ENCODE results near the gene ANKZF1.
"Not testable (repeated sequence)": the region's sequence is repeated elsewhere in the genome, so short reads cannot be mapped to it uniquely, and the experiment has no call there.

Gene ANKZF1, protein sequence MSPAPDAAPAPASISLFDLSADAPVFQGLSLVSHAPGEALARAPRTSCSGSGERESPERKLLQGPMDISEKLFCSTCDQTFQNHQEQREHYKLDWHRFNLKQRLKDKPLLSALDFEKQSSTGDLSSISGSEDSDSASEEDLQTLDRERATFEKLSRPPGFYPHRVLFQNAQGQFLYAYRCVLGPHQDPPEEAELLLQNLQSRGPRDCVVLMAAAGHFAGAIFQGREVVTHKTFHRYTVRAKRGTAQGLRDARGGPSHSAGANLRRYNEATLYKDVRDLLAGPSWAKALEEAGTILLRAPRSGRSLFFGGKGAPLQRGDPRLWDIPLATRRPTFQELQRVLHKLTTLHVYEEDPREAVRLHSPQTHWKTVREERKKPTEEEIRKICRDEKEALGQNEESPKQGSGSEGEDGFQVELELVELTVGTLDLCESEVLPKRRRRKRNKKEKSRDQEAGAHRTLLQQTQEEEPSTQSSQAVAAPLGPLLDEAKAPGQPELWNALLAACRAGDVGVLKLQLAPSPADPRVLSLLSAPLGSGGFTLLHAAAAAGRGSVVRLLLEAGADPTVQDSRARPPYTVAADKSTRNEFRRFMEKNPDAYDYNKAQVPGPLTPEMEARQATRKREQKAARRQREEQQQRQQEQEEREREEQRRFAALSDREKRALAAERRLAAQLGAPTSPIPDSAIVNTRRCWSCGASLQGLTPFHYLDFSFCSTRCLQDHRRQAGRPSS

GRCh38 chr2:219229305-219230058 is at the start of gene ANKZF1, which contains the start of gene ATG9A:
Gene ANKZF1, plus strand, starts transcription at chr2:219229806. Its CDS starts 452 bp downstream, at chr2:219230258.
Gene ATG9A, minus strand, starts transcription at chr2:219229636. Its CDS starts 1,612 bp downstream, at chr2:219228024.
- DNase-seq, result peak; percentile 79 to 99 (median 98)

DNA sequence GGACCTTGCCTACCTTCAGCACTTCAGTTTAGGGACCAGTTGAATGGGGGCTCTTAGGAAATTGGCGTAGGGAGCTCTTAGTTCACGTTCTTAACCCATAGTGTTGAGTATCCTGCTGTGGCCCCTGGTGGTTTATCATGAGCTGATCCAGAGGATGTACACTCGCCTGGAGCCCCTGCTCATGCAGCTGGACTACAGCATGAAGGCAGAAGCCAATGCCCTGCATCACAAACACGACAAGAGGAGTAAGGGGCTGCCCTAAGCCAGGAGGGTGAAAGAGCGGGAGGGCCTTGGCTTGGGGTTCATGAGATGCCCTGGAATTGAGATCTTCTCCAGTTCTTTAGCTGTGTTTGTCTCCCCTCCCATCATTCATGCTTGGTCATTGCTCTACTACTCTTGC is 48.6 kb upstream of the ANKZF1 start:
- no peak for DNase-seq

DNA sequence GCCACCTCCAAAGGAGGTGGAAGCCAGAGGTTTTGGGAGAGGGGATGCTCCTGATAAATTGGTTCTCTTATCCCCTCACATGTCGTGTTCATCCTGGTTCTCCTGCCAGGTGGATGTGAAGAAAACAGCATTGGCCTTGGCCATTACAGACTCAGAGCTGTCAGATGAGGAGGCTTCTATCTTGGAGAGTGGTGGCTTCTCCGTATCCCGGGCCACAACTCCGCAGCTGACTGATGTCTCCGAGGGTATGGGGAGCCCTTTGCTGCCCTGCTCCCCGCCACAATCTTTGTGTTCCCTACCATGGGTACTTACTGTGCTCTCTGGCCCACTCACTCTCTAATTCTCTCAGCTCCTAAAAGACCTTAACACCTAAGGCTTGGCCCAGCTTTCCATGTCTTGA is 48.1 kb upstream of the ANKZF1 start:
- no peak for DNase-seq

- no peak for DNase-seq
Observed at GRCh38 chr2:219182331-219183150, 47.1 kb upstream of the ANKZF1 start.

GRCh38 chr2:219183151-219183772 is 46.3 kb upstream of the ANKZF1 start:
- no peak for DNase-seq

GRCh38 chr2:219184121-219184520 is 45.5 kb upstream of the ANKZF1 start:
- no peak for DNase-seq

- DNase-seq, result no peak
Observed at GRCh38 chr2:219186754-219187456, 42.7 kb upstream of the ANKZF1 start.

GRCh38 chr2:219197388-219197787 is 32.2 kb upstream of the ANKZF1 start:
- DNase-seq, result no peak

DNA sequence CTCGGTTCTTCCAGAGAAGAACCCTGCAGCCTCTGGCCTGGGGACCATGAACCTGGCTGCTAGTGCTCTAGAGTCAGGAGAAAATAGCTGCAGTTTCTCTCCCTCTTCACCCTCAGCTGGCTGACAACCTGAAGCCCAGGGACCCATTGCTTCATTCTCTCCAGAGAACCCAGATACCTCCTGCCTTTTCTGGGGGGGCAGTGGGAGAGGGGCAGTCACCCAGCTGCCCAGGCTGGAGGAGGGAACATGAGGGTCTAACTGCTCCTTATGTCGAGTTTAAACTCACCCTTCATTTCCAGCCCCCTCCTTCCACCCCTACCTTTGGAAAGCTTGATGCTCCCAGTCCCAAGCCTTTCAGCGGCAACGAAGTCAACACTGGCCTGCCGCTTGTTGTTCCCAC is 30.6 kb upstream of the ANKZF1 start:
- no peak for DNase-seq

DNA sequence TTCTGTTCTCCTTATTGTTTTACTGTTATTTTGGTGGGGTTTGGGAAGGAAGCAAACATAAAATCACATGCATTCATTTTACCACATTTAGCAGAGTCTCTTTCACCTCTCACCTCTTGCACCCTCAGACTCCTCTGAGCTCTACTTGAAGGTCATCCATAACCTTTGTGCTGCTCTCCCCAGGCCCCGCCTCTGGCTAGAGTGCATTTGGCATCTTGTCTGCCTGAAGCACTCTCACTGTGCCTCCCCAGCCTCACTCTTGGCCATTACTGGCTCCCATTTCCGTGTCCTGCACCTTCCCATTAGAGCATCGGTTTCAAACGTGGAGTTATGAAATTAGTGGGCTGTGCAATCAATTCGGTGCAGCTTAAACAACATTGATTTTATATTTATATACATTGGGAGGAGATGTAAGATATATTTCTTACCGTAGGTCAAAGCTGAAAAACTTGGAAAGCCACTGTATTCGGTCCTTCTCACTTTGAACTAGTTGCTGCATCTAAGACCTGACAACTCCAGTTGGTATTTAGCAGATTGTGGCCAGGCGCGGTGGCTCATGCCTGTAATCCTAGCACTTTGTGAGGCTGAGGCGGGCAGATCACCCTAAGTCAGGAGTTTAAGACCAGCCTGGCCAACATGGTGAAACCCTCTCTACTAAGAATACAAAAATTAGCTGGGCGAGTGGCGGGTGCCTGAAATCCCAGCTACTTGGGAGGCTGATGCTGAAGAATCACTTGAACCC is 30.0 kb upstream of the ANKZF1 start:
- no peak for DNase-seq

GRCh38 chr2:219200502-219201326 is 28.9 kb upstream of the ANKZF1 start:
- peak in 5 of 58 donors; percentile 10 to 29 (median 28) for DNase-seq

DNA sequence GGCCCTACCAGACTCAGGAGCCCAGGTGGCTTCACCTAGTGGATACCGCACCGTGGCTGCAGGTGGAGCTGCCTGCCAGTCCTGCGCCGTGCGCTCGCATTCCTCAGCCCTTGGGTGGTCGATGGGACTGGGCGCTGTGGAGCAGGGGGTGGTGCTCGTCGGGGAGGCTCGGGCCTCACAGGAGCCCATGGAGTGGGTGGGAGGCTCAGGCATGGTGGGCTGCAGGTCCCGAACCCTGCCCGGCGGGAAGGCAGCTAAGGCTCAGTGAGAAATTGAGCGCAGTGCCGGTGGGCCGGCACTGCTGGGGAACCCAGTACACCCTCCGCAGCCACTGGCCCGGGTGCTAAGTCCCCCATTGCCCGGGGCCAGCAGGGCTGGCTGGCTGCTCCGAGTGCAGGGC is 28.3 kb upstream of the ANKZF1 start:
- not testable (repeated sequence) for DNase-seq

DNA sequence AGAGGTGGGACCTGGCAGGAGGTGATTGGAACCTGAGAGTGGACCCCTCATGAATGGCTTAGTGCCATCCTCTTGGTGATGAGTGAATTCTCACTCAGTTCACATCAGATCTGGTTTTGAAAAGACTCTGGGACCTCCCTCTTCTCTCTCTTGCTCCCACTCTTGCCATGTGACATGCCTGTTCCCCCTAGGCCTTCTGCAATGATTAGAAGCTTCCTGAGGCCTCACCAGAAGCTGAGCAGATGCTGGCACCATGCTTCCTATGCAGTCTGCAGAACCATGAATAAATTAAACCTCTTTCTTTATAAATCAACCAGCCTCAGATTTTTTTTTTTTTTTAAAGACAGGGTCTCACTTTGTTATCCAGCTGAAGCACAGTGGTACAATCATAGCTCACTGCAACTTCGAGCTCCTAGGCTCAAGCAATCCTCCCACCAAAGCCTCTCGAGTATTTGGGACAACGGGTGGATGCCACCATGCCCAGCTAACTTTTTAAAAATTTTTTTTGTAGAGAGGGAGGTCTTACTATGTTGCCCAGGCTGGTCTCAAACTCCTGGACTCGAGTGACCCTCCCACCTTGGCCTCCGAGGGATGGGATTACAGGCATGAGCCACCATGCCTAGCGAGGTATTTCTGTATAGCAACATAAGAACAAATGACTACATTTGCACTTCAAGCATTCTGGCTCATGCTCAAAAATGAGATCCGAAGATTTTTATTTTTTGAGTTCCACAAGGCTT is 25.0 kb upstream of the ANKZF1 start:
- DNase-seq, result no peak

DNA sequence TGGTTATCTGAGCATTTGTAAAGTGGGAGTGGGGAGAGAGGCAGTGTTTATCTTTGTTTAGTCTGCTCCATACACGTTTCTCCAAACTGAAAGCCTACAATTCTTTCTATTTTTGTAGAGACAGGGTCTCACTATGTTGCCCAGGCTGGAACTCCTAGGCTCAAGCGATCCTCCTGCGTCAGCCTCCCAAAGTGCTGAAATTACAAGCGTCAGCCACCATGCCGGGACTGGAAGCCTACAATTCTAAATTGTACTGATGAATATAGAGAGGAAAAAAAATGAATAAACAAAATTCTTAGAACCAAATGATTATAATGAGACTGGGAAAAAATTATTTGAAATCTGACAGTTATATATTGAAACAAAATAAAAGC is 24.5 kb upstream of the ANKZF1 start:
- DNase-seq, result no peak

DNA sequence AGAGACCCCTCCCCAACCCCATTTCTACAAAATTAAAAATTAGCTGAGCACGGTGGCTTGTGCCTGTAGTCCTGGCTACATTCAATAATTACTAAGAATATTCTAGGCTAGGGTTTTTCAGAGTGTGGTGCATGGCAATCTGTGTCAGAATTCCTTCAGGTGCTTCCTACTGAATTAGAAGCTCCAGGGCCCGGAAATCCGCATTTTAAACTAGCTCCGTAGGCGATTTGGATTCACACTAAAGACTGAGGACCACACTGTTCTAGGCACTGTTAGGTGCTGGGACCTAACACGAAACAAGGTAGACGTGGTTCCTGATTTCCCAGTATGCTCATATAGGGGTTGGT is 23.7 kb upstream of the ANKZF1 start:
- DNase-seq, result no peak

DNA sequence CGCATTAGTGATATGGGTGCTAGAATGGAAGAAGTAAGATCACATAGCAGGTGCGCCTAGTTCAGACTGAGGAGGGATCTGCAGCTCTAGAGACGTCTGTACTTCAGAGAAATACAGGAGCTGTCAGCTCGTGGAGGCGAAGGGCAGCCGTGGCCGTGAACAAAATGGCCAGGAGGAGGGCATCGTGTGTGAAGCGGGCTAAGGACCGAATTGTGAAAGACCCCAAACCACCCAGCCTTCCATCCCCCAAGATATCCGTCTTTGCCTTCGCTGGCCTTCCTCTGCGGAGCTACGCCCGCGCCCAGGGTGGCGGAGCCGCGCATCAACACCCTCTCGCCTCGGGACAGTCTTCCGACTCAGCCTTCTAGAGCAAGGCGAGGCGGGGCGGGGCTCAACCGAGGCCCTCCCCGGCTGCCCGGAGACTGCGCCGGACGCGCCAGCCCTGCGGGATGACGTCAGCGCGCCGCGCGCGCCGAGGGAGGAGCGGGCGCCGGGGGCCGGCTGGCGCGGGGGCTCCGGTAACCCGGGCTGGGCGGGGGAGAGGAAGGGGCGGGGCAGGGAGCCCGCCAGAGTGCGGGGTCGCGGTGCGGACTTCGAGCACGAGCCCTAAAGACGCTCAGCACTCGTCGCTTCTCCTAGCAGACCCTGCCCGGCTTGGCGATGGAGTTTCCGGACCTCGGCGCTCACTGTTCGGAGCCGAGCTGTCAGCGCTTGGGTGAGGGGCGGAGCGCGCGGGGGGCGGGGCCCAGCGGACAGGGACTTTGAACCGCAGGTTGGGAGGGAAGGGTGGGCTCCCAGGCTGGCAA is 23.1 kb upstream of the ANKZF1 start, which contains the start of gene ZFAND2B:
Gene ZFAND2B, plus strand, starts transcription at position 455 of the 806 bp plus-strand sequence. Its CDS starts 206 bp downstream, at position 661.
- peak; percentile 71 to 96 (median 92) for DNase-seq
